Heart left ventricle (tissue), 16 donors: ENCODE results near the gene P2RX7. TPM values are rescaled to one million over a fixed set of nuclear protein-coding genes. Genes with fewer than 3 reads are reported as not detected.

Experiments used
- ATAC-seq, 4 donors: fragments of 200-7000 bp; cut with Tn5 transposase; one replicate each; pipeline ENCODE4 v1.9.1; 2020 to 2022; ENCODE audit warnings: moderate library complexity in 4 of 4, mild to moderate bottlenecking in 3 of 4, moderate number of reproducible peaks in 1 of 4
- DNase-seq, 5 donors: peaks; one replicate each; pipeline ENCODE4 v3.0.0-alpha.2; 2020
- H3K27ac ChIP-seq, 12 donors: fragments of 200-600 bp; sonication (generic) in 4 of 12; one replicate each; pipeline versions ENCODE4 v1.5.0 to v1.8.0; 2016 to 2022; ENCODE audit warnings: mild to moderate bottlenecking in 2 of 12
- H3K27me3 ChIP-seq, 9 donors: fragments of 200-600 bp; sonication (generic) in 2 of 9; one replicate each; pipeline versions ENCODE4 v1.5.1 to v1.8.0; 2016 to 2022; ENCODE audit warnings: mild to moderate bottlenecking in 3 of 9
- H3K36me3 ChIP-seq, 9 donors: fragments of 200-600 bp; sonication (generic) in 2 of 9; one replicate each; pipeline versions ENCODE4 v1.5.0 to v1.8.0; 2018 to 2022; ENCODE audit warnings: mild to moderate bottlenecking in 2 of 9
- H3K4me1 ChIP-seq, 12 donors: fragments of 200-600 bp; sonication (generic) in 4 of 12; one replicate each; pipeline versions ENCODE4 v1.5.0 to v1.8.0; 2016 to 2022; ENCODE audit warnings: mild to moderate bottlenecking in 3 of 12
- H3K4me3 ChIP-seq, 12 donors: fragments of 200-600 bp; sonication (generic) in 4 of 12; one replicate each; pipeline versions ENCODE4 v1.5.0 to v1.8.0; 2017 to 2022; ENCODE audit warnings: mild to moderate bottlenecking in 9 of 12, moderate library complexity in 4 of 12
- H3K9me3 ChIP-seq, 12 donors: fragments of 200-600 bp; sonication (generic) in 4 of 12; one replicate each; pipeline versions ENCODE4 v1.5.0 to v1.8.0; 2016 to 2022; ENCODE audit warnings: mild to moderate bottlenecking in 1 of 12
- CTCF ChIP-seq, 12 donors: fragments of 200-600 bp; sonication (generic) in 4 of 12; IDR thresholded peaks; one replicate each; pipeline versions ENCODE4 v1.5.0 to v1.8.0; 2018 to 2022; ENCODE audit warnings: antibody characterized with exemption in 12 of 12, mild to moderate bottlenecking in 5 of 12
- POLR2A ChIP-seq, 2 donors: fragments of 450-650 bp; IDR thresholded peaks; one replicate each; pipeline ENCODE4 v1.6.1; 2017; ENCODE audit warnings: antibody characterized with exemption in 2 of 2, mild to moderate bottlenecking in 2 of 2, moderate library complexity in 2 of 2
- WGBS, 4 donors: extraction: QIAGEN DNeasy Blood & Tissue Kit in 2 of 4; methylation state at CpG; one replicate each; pipeline versions ENCODE4 v1.1.5 to v1.1.7; 2013 to 2018; 5-methylcytosine and 5-hydroxymethylcytosine counted together
- intact Hi-C, 10 donors: fragments of 100-400 bp; cut with DNase I; formaldehyde crosslinking; loops; one replicate each; pipeline versions ENCODE4 v1.11.1 to v1.14.2; 2022
- polyA plus RNA-seq, 2 donors: library from polyadenylated mRNA; stranded (reverse); fragments of 200-250 nt; gene quantifications; one replicate each; pipeline ENCODE4 v1.2.3, GENCODE V29; 2013
- total RNA-seq, 9 donors: library from RNA; depleted of rRNA in 2 of 9; stranded (reverse); fragments of >200 nt in 2 of 9; fragmentation: NEBNext Ultra II Directional in 3 of 9; extraction: Animal tissue kit (Norgen Biotek cat#: 25700) in 3 of 9; gene quantifications; one replicate each; pipeline versions ENCODE4 v1.1.0 to v1.2.4, GENCODE V29; 2016 to 2023
- donor health status: ischemic (EF 13 %, LVEDD 7.1; RV severe dilation, severe dysfunction).
- donor health status: healthy with polysubstance abuse.
- donor health status: DM: no; HTN: yes; CAD: no.
- donor health status: DM: no; HTN: no; CAD: no.
- donor health status: ischemic (EF 25% LVEDD 6.9; RV normal size, moderate dysfunction).
- donor health status: ischemic (EF 25% LVEDD 5.7; RV mildly dilated, moderate dysfunction).
- donor health status: healthy.
- donor health status: DM: yes; HTN: yes; CAD: no.
- donor health status: ischemic (EF 35%, LVEDD 5.7; RV mildly dilated, moderate dysfunction).
- donor health status: nonischemic (EF 11% LVEDD 7.7; RV severe dilation, severe dysfunction).
- donor health status: DM: yes; HTN: yes; CAD: no.
- donor health status: PGD.
- donor health status: ischemic (EF 29% LVEDD 5.4; RV normal size, mild dysfunction).
- donor health status: nonischemic (EF 23%, LVEDD 6.1; RV moderate dilation, normal function).

The P2RX7 gene
- total and polyA plus RNA-seq, 11 donors: 0.39 to 12.0 (median 1.8) TPM

GRCh38 chr12:121167951-121168350, 35.3 kb downstream of the P2RX7 start:
- DNase-seq: no peak
- H3K4me3 ChIP-seq: no peak overlapping the region
- TF ChIP-seq POLR2A (IDR thresholded peaks at IDR 0.05): no peak
- no peak for TF ChIP-seq CTCF (IDR thresholded peaks at IDR 0.05)
- peaks cover 0 to 41% (median 0%) of the 10 kb centered on the region in 9 donors for H3K36me3 ChIP-seq
- no peaks in the 10 kb centered on the region for H3K9me3 ChIP-seq
- no peaks in the 10 kb centered on the region for H3K4me1 ChIP-seq
- ATAC-seq: no peak
- no peaks in the 10 kb centered on the region for H3K27me3 ChIP-seq
- 75 to 98% (median 85%) methylated on average over 3 of the region's 3 CpGs for WGBS, 4 donors
- no peak overlapping the region for H3K27ac ChIP-seq
- intact Hi-C loops: no loop called here

GRCh38 chr12:121170151-121170550, 37.5 kb downstream of the P2RX7 start:
- Histone ChIP-seq H3K27ac (no peak overlapping the region), H3K4me3 (no peak overlapping the region), H3K27me3 (no peaks in the 10 kb centered on the region), H3K36me3 (peaks cover 0 to 28% (median 0%) of the 10 kb centered on the region in 9 donors), H3K4me1 (no peaks in the 10 kb centered on the region), H3K9me3 (no peaks in the 10 kb centered on the region)
- ATAC-seq (no peak), DNase-seq (no peak)
- intact Hi-C loops: no loop called here
- 70 to 91% (median 83%) methylated on average over 5 of the region's 5 CpGs for WGBS, 4 donors
- no peak for TF ChIP-seq POLR2A (IDR thresholded peaks at IDR 0.05)
- TF ChIP-seq CTCF (IDR thresholded peaks at IDR 0.05): no peak

GRCh38 chr12:121170611-121171260, 38.1 kb downstream of the P2RX7 start:
- DNase-seq (no peak), ATAC-seq (no peak)
- TF ChIP-seq CTCF (IDR thresholded peaks at IDR 0.05): no peak
- TF ChIP-seq POLR2A (IDR thresholded peaks at IDR 0.05): no peak
- H3K27me3 ChIP-seq: no peaks in the 10 kb centered on the region
- H3K9me3 ChIP-seq: no peaks in the 10 kb centered on the region
- intact Hi-C loops: no loop called here
- no peaks in the 10 kb centered on the region for H3K4me1 ChIP-seq
- 83 to 91% (median 86%) methylated on average over 14 of the region's 14 CpGs for WGBS, 4 donors
- no peak overlapping the region for H3K4me3 ChIP-seq
- peaks cover 0 to 22% (median 0%) of the 10 kb centered on the region in 9 donors for H3K36me3 ChIP-seq
- no peak overlapping the region for H3K27ac ChIP-seq

- ATAC-seq (no peak), DNase-seq (no peak)
- peaks cover 0 to 5% (median 0%) of the 10 kb centered on the region in 12 donors for H3K4me1 ChIP-seq
- intact Hi-C loops: no loop called here
- no peak overlapping the region for H3K27ac ChIP-seq
- TF ChIP-seq CTCF (IDR thresholded peaks at IDR 0.05) (no peak), POLR2A (IDR thresholded peaks at IDR 0.05) (no peak)
- H3K36me3 ChIP-seq: peaks cover 0 to 17% (median 0%) of the 10 kb centered on the region in 9 donors
- no peak overlapping the region for H3K4me3 ChIP-seq
- 94 to 97% (median 94%) methylated on average over 6 of the region's 6 CpGs for WGBS, 4 donors
- no peaks in the 10 kb centered on the region for H3K27me3 ChIP-seq
- no peaks in the 10 kb centered on the region for H3K9me3 ChIP-seq
These were observed 39.5 kb downstream of the P2RX7 start for GRCh38 chr12:121172145-121172544.
